NCI-H1092 treated with DMSO at 0.1 percent for 48 hours (cell line): ENCODE measurements around the gene SYNE3.

Experiments
- DNase-seq: peaks from one replicate; lab custom pipeline; 2025; lab: John Stamatoyannopoulos, UW

Gene SYNE3

DNA sequence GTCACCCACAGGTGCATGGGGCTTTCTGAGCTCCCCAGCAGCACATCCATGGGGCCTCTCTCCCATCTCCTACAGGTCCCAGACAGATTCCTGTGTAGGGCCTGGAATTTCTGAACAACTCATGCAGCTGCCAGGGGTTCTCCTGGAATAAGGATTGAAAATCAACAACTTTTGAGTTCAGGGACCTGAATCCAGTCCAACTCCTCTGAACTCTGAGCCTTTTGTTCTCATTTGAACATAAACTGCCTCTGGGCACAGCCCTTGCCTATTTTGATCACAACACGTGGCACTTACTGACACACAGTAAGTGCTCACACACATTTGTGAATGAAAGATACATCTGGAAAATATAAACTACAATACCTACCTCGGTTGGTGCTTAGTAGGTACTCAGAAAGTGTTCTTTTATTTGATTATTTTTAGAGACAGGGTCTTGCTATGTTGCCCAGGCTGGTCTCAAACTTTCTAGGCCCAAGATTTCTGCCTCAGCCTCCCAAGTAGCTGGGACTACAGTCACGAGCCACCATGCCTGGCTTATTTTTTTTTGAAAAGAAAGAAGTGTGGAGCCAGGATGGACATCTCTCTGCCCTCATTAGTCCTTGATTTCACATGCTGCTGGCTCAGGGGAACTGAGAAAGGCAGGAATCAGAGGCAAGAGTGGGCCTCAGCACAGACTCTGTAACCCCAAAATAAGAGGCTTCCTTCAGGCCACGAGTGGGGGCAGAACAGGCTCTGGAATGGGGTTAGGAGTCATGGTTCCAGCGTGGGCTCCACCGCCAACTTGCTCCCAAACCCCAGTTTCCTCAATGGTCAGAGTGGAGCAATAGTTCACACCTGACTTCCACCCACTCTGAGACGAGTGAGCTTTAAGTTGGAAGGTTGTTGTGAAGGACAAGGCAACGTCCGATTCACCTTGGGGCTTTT is 27.0 kb downstream of the SYNE3 start:
- DNase-seq: no peak

DNA sequence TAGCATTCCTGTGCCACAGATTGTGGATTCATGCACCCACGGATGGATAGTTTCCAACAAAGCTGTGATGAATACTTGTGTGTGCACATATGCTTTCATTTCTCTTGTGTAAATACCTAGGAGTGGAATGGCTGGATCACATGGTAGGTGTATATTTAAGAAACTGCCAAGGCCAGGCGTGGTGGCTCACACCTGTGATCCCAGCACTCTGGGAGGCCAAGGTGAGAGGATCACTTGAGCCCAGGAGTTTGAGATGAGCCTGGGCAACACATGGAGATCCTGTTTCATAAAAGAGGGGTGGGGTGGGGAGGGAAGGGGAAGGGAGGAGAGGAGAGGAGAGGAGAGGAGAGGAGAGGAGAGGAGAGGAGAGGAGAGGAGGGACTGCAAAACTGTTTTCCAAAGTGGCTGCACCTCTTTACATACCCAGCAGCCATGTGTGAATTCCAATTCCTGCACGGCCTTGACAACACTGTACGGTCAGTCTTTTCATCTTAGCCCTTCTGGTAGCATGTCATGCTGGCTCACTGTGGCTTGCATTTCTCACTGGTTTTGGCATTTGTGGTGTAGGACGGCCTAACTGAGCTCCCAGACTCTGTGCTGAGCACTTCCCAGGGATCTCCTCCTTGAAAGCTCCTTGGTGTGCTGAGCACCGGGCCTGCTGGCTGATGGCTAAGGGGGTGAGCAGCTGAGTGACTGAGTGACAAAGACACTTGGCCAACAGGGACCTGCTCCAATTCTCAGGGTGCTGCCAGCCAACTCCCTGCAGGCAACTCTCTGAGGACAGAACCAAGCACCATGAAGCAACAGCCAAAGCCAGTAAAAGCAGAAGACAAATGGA is 27.9 kb downstream of the SYNE3 start:
- DNase-seq: no peak

DNA sequence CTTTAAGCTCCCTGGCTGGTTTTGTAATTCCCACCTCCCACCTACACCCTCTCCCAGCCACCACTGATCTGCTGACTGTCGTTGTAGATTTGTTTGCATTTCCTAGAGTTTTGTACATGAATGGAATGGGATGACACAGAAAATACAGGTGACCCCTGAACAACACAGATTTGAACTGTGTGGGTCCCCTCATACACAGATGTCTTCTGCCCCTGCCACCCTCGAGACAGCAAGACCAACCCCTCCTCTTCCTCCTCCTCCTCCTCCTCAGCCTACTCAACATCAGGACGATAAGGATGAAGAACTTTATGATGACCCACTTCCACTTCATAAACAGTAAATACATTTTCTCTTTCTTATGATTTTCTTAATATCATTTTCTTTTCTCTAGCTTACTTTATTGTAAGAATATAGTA is 28.8 kb downstream of the SYNE3 start:
- no peak for DNase-seq

DNA sequence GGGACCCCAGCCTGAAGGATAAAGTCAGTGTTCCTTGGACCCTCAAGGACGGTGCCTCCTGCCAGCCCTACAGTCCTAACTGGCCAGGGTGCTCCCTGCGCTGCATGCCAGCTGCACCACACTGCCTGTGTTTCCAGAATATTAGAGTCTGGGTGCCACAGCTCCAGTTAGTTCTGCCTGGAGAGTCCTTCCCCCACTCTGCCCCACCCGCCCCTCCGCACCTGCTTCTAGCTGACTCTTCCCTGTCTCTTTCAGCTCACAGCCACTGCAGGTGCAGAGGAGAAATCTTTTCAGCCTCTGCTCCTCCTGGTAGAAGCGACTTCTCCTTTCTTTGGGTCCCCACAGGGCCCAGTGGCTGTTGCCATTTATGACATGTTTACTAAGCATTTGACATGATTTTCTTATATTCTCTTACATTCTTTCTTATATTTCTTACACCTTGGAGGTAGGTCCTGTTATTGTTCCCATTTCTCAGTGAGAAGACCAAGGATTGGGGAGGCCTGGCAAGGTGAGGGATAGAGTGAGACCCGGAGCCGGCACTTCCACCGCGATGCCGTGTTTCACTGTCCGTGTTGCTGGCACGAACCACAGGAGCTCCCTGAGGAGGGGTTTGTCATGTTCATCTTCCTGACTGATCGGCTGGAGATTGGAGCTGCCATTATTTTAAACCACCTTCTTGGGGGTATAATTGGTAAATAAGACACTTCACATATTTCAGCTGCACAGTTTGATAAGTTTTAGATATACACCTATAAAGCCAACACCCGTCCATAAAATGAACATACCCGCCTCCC is 29.4 kb downstream of the SYNE3 start:
- no peak for DNase-seq

DNA sequence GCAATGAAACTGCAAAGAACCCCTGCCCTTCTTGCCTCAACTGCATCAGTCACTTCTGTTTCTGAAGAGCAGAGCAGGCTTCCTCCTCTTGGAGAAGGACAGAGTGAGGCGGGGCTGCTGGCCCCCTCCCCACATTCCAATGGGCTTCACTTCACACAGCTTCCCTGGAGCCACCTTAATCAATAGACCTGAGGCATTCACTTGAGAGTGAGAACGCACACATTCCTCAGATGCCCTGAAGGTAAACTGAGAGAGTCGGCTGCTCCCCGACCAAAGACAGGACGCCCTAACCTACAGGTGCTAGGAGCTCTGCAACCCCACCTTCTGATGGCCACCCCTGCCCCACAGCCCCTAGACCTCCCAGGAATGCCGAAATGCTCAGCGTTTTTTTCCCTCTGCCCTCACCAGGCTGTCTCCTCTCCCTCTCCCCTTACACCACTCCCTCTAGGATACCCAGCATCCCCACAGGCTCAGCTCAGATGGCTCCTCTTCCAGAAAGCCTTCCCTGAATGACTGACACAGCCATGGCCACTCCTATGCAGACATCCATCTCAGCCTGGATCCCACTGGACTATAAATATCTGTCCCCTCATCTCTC is 31.1 kb downstream of the SYNE3 start:
- DNase-seq: no peak

DNA sequence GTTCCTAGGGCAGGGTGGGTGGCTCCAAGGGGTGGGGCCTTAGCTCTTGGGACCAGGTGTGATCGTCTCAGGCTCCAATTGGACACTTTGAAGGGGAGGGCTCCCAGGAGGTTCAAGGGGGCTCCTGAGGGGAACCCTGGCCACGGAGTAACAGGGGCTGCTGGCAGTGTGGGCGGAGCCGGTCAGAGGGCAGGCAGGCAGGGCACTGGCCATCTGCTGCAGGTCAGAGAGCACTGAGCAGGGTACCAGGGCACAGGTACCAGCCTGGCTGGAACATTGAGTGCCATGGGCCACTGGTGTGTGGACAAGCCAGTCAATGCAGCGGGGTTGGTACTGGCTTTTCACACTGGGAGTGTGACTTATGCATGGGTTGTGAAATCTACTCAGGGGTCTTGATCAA is 32.2 kb downstream of the SYNE3 start:
- DNase-seq: no peak

DNA sequence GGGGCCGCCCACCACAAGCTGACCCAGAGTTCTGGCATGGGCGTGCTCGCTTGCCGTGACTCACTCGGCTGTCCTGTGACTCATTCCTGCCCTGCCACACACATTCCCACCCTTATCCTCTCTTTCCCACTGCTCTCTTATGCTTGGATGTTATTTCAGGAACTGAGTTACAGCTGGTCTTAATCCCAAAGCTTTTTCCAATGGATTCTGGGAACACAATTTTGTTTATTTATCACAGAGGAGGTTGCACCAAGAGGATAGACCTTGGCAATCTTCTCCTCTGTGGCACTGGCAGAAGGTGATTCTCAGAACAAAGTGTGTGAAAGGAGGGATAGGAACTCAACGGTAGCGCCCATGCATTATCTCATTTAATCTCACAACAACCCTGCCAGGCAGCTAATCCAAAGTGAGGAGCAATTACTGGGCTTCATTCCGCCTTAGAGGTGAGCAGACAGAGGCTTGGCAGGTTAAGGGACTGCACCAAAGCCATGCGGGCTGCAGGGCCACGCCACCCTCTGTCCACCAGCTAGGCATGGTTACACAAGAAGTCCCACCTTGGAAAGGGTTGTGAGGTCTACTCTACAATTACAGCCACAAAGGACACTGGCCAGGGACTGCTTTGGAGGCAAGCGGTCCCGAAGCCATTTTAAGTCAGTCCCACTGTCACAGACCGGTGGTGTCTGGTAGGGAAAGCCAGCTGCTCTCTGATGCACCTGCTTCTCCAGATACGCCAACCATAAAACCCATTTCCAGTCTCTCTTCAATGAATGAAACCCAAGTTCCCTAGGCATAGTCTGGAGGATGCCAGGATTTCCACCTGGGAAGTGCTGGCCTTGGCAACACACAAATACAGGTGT is 32.9 kb downstream of the SYNE3 start:
- no peak for DNase-seq

DNA sequence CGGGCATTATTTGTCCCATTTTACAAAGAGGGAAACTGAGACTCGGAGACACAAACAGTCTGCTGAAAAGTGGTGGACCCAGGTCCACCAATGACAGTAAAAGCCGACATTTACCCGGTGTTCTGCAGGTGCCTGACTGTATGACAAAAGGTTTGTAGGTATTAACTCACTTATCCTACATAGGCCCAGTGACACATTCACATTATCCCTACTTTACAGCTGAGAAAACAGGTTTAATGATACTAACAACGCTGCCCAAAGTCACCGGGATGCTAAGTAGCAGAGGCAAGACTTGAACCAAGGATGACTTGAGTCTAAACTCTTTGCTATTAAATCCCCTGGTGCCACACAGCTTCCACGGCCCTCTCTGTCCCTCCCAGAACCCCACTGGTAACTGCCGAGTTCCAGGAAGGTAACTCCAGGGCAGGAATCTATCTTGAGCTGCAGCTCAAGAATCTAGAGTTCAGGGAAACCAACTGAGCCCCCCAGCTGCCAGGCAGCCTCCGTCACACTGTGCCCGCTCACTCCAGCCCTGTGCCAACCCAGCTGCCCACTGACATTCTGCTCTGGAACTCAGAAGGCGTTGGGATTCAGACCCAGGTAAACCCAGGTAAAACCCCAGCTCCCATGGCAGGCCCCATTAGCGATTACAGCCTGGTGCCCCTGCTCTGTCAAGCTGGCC is 33.7 kb downstream of the SYNE3 start:
- no peak for DNase-seq

DNA sequence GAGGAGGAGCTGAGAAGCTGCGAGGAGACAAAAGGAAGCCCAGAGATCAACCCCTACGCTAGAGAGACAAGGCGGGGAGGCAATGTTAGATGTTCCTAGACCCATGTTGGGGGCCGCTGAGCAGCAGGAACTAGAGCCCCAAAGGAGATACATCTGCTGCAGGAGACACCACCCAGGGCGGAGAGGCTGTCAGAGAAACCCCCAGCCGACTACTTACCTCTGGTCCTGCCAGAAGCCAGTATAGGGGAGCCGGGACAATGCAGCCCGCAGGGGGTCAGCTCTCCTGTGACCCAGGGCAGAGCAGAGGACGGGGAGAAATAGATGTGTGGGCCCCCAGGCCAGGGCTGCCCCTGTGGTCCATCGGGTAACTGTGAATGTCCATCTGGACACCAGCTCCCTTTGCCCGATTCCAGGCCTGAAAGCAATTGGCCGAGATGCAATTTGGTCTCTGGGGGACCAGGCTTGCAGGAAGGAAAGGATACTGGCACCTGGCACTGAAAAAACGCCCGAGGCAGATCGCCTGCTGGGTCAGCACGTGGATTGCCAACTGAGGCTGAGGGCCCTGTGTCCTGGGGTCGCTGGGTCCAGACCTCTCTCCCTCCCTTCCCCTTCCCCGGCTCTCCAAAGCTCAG is 34.9 kb downstream of the SYNE3 start:
- DNase-seq: no peak

DNA sequence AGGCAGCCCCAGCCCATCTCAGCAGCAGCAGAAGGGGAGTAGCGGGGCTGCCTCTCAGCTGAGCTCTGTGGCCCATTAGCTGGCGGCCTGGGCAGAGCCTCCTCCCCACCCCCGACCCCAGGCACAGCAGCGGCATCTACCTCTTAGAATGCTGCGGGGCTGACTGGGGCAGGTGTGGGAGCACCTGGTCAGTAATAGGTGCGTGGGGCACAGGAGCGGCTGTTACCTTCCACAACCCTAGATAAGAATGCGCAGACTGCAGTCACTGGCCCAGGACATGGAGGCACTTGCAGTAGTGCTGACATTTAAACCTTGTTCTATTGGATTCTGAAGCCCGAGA is 35.6 kb downstream of the SYNE3 start:
- DNase-seq: no peak

DNA sequence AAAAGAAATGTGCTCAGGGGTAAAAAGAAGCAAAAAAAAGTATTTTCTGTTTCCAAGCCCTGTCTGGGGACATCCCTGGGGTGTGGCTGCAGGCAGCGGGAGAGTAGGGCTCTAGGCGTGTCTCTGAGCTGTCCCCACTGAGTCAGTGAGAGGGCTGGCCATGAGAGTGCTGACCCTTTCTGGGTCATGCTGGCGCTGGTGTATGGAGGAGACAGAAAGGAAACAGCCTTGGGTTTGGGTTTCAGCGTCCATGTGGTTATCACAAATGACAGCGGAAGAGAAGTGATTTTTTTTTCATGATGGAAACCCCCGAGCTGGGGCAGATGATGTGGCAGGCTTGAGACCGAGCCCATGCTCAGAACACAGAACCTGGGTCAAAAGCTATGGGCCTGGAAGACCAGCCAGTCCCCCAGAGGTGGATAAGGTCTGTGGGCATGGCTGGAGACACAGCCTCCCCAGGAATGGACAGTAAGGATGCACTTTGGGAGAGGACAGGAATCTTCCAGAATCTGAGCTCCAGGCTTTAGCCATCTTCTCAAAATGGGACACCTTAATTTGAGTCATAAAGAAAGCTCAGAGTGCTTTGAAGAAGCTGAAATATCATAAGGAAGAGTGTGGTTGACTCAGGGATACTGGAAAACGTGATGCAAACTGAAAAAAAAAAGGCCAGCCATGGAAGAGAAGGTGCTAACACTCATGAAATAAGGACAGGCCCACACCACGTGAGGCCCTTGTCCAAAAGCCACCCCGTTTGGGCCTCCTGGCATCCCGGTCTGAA is 36.2 kb downstream of the SYNE3 start:
- DNase-seq: no peak

DNA sequence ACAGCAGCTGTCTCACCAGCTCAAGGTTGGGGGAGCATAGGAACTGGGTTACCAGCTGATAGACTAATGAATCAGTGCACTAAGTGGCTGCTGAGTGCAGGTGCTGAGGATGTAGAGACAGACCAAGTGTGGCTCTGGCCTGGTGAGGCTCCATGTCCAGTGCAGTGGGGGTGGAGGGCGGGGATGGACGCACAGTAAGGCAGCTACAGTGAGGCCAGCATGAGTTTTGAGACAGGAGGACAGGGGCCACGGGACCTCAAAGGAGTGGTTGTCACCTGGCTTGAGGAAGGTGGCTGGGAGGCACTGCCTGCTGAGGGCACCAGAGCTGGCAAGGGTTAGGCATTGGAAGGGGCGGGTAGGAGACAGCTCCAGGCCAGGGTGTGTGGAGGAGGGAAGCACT is 37.0 kb downstream of the SYNE3 start:
- DNase-seq: no peak

DNA sequence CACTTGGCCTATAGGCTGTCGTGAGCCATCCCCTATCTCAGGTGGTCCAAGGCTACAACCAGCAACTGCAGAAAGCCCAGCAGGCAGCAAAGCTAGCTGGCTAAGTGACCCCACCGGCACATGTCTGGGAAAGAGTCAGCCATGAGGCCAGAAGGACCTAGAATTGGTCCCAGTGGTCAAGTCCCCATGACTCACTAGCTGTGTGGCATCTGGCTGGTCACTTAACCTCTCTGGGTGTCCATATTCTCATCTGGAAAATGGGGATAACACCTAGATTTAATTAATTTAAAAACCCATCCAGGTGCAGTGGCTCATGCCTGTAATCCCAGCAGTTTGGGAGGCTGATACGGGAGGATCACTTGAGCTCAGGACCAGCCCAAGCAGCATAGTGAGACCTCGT is 37.6 kb downstream of the SYNE3 start:
- DNase-seq: no peak

DNA sequence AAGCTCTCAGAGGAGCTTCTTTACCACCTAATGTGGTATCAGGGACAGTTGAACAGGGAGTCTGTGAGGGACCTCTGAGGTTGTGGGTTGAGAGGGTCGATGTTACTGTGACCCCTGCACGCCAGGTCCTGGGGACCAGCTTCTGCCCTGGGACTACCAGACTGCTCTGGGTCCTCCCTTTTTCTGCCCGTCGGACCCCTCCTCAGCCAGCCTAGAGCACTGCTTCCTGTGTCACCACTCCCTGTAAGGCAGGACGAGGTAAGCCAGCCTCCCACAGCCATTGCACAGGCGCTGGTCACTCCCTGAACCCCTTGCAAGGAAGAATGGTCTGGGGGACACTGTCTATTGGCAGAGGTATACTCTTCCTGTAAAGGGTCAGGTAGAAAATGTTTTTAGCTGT is 38.1 kb downstream of the SYNE3 start:
- no peak for DNase-seq

DNA sequence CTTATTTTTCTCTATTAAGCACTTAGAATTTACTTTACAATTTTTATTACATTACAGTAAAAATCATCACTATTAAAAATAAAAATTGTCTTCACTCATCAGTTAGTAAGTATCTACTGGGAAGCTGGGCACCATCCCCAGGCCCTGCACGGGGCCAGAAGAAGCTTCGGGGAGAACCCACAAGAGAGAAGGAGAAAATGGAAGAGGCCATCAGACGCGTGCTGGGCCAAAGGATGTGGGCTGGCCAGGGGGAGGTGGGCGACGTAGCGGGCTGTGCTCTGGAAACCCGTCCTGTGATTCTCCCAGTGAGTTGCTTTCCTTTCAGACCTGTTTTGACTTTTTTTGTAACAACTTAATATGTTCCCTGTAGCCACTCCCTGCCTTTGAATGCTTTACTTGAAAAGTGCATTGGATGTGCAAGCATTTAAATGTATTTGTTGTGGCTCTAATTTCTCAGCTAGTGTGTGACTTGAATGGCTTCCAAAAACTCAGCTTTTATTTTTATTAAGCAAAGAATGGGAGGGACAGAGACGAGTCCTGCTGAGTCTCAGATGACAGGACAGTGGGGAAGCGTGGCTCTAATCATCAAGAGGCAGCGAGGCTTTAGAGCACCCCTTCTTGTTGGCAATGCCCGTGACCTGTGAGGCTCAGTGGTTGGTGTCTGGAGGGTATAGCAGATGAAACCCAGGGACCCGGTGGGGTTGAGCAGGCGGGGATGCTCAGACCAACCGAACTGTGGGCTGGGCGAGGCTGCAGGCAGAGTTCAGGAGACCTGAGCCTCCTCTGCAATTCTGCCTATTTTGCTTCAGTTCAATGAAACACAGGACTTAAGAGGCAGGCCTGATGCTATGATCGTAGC is 38.8 kb downstream of the SYNE3 start:
- DNase-seq: no peak

DNA sequence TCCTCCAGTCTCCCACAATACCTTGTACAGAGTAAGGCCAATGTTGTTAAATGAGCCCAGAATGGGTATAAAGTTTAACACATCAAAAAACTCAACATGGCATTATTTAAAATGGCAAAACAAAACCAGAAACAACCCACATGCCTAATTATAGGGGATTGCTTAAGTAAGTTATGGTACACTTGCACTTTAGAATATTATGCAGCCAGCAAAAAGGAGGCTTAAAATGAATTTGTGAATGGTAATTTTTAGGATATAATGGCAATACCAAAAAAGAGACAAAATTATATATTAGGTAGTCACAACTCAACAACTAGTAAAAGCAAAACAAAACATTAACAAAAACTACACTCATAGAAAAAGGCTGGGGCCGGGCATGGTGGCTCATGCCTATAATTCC is 39.7 kb downstream of the SYNE3 start:
- no peak for DNase-seq

DNA sequence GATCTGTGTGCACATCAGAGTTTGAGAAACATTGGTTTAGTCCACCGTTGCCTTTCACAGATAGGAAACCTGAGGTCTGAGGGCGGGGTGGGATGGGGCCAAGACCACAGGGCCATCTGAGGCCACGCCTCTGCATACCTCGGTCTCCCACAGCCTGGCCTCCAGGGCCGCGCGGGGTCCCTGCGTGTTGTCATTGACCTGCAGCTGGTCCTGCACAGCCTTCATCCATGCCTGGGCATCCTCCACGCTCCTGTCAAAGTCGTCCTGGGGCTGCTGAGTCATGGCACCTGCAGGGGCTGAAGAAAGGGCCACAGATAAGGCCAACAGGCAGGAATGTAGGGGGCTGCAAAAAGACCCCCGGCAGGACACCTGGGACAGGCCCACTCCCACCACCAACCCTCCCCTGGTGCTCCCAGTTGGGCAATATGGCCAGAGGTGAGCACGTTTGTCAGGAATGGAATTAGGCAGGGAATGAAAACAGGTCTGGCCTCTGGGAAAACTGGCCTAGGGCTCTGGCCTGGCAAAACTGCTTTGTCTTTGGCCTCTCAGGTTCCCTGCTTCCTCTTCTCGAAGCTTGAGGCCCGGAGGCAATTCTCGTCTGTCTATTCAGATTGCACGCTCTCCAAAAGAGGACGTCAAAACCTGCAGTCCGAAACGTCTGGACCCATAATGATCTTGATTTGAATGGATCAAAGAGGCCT is 40.8 kb downstream of the SYNE3 start:
- no peak for DNase-seq

DNA sequence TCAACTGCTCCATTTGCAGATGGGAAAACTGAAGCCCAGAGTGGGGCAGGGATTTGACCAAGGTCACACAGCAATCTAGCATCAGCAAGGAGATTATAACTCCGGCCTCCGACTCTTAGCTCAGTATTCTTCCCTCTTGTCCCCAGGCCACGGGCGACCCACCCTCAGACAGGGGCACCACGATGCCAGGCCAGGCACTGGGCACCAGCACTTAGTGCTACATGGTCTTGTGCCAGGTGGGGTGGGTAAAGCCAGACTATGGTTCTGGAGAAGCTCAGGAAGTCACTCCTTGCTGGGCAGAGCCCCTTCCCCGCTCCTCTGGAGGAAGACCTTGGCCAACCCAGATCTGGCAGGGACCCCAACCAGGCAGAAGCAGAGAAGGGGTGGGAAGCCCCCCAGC is 41.5 kb downstream of the SYNE3 start:
- no peak for DNase-seq
